Dorsolateral prefrontal cortex (tissue), 118 donors: ENCODE measurements around the gene TERT. TPM values are rescaled to one million over a fixed set of nuclear protein-coding genes. Genes with fewer than 3 reads are reported as not detected.

Experiments used
- microRNA-seq, 43 experiments: library from miRNA; unstranded; fragments of <30 nt; microRNA quantifications; one replicate each; pipeline ENCODE4 v1.2.0, GENCODE V29; 2022
- total RNA-seq, 120 experiments: library from RNA; stranded (reverse); gene quantifications; one replicate each; pipeline versions ENCODE4 v1.2.3 to v1.2.4, GENCODE V29; 2022

The TERT gene
- total RNA-seq, 120 experiments from 2014 or later: 0.11 to 2.9 (median 0.49) TPM; not detected in 64

Small RNA genes lying within 50 kb of the gene (microRNA-seq; reads per million reads assigned to microRNA genes)
- 0 to 0.64 (median 0) reads per million in 43 experiments for gene MIR4457

Other genes starting within 250 kb of the TERT start
- gene SLC12A7, start 183.0 kb downstream of the TERT start, total RNA-seq: 10 to 100 TPM; 10.4 to 49.3 (median 16.7) TPM
- under 1 TPM in 1 of 120 experiments, not detected in 119; 0.07 TPM for gene SLC6A19, start 93.5 kb downstream of the TERT start, total RNA-seq
- gene SLC6A18, start 69.7 kb downstream of the TERT start, total RNA-seq: not detected
- 10 to 100 TPM; 43.0 to 76.3 (median 58.2) TPM for gene CLPTM1L, start 50.0 kb upstream of the TERT start, total RNA-seq
- gene SLC6A3, start 150.4 kb upstream of the TERT start, total RNA-seq: under 1 TPM in 10 of 120 experiments, not detected in 110; 0.14 to 0.56 (median 0.19) TPM
- 10 to 100 TPM; 24.4 to 66.5 (median 41.3) TPM for gene LPCAT1, start 228.9 kb upstream of the TERT start, total RNA-seq